GM04504 (cell line): ENCODE results near the gene SLC7A7.
A peak's percentile ranks its signal among the peaks of the same experiment; 100 is the strongest.
"Not testable (repeated sequence)": the region's sequence is repeated elsewhere in the genome, so short reads cannot be mapped to it uniquely, and the experiment has no call there.

Experiments used
- DNase-seq: peaks from one replicate; pipeline ENCODE4 v3.0.0-alpha.2; 2012; ENCODE audit warnings: low read depth

Gene SLC7A7

DNA sequence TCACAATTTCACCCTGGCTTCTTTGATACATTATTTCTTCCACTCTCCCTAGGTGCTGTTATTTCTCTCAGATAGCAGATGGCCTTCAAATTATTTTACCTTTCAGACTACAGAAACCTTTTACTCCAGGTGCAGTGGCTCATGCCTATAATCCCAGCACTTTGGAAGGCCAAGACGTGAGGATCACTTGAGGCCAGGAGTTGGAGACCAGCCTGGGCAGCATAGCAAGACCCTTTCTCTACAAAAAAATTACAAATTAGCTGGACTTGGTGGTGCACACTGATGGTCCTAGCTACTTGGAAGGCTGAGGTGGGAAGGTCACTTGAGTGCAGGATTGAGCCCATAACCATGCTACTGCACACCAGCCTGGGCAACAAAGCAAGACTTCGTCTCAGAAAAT is 23.1 kb downstream of the SLC7A7 start:
- DNase-seq: no peak

DNA sequence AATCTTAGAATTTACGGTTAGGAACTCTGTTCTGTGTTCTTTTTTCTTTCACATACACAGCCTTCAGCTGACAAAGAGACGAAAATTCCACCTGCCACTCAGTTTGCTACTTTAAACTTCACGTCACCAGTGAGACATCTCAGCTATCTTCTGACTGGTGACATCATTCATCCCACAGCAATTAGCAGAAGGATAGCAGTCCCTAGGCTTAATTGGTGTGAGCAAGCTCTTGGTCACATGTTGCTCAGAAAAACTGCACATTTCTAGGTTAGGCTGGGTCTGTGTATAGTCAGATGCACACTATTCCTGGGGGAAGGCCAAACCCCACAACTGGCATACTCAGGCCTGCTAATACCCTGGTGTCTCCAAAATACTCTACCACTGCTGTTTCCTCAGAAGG is 23.9 kb downstream of the SLC7A7 start:
- DNase-seq: peak; percentile 44

DNA sequence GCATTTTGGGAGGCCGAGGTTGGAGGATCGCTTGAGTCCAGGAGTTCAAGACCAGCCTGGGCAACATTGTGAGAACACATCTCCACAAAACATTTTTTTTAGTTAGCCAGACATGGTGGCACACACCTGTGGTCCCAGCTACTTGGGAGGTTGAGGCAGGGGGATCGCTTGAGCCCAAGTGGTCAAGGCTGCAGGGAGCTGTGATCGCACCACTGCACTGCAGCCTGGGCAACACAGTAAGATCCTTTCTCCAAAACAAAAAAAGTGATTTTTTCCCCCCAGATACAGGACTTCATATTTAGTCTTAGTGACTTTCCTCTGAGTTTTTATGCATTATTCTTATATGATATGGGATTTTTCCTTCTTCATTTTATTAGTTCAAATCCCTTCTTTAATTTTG is 28.6 kb downstream of the SLC7A7 start:
- no peak for DNase-seq

DNA sequence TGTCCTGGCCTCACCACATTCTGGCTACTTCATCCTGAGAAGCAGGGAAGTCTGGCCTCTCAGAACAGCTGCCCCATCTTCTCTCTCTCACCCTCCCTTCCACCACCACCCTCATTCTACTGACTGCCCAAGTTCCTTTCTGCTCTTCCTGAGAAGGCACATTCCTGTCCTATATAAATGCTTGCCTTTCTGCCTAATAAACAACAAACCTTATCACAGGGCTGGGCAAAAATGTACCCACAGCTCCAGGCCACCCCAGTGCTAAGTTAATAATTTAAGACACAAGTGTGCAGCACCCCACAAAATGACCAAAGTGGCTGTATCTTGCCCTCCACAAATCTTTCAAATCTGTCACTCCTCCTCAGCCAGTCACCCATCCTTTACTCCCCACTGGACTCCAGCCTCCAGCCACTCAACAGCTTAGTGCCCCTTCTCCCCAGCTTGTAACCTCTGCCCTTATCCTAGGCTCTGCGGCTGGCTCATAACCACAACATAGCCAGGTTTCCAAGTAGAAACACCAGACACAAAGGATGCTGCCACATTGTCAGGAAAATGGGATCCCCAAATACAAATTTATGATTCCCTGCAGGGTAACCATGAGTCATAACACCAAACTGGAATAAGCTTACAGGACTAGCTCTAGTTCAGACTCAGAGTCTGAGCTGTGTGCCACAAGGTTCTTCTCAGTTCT is 33.8 kb downstream of the SLC7A7 start:
- DNase-seq: peak; percentile 19

DNA sequence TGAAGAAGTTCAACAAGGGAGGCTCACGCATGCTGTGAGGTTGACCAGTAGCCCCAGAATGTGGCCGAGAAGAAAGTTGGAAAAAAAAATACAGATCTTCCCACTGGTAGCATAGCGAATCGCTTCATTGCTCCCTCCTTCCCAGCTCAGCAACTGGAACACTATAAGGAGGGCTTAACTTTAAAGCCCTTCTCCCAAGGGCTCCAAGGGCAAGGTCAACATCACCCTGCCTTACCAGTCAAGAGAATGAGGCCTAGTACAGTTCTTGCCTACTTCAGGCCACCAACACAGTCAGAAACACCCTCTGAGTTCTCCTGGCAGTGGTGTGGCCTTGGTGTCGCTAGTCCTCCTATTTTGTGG is 34.3 kb downstream of the SLC7A7 start:
- no peak for DNase-seq

DNA sequence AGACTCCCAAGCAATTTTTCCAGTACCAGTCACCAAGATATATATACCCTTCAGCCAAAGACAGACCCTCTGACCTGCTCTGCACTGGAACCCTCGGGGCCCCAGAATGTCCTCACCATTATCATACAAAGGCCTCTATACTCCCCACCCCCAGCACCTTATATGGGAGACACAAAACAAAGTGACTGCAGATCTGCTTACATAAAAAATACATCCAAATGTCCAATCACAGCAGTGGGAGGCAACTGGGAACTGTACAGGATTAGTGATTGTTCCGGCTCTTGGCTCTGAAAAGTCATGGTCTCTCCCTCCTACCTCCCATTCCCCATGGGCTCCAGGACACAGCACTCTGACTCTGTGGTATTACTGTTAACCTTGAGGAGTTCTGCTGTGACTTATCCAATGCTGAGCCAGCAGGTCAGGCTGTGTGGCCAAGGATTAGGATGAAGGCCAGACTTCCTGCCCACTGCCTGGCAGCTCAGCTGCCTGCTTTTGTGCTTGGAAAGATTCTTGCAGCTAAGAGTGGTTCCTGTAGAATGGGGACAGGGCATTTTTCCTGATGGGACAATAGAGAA is 35.0 kb downstream of the SLC7A7 start:
- DNase-seq: no peak

DNA sequence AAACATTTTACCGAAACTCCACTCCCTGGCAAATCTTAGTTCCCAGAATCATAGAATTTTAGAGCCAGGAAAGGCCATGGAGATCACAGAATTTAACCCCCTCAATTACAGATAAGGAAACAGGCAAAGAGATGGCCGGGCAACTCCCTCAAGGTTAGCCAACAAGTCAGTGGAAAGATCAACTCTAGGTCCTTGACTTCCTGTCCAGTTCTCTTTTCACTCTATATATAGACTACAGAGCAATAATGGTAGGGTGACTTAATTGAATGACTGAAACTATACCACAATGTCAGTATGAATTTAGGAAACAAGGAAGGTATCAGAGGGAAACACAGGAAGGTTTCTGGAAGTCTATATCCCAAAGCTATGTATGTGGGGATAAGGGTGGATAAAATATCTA is 37.2 kb downstream of the SLC7A7 start:
- DNase-seq: no peak

DNA sequence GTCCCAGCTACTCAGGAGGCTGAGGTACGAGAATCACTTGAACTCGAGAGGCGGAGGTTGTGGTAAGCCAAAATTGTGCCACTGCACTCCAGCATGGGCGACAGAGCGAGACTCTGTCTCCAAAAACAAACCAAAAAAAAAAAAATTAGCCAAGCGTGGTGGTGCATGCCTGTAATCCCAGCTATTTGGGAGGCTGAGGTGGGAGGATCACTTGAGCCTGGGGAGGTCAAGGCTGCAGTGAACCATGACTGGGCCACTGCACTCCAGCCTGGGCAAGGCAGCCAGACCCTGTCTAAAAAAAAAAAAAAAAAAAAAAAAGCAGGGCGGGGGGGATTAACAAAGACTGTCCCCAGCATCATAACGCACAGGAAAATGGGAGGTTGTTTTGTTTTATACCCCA is 38.4 kb downstream of the SLC7A7 start:
- not testable (repeated sequence) for DNase-seq

DNA sequence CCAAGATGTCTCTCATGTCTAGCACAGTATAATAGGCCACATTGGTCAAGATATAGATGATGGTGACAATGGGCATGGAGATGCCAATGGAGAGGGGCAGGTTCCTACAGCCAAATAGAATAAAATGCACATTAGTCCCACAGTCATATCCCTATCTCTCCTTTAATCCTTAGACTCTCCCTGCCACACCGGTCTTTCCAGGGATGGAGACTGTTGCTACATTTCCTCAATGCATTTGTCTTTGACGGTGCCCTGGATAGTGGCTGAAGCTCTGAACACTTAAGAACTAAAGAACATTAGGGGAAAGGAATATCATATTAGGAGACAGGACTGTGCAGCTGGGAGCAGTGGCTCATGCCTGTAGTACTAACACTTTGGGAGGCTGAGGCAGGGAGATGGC is 39.0 kb downstream of the SLC7A7 start:
- DNase-seq: no peak

DNA sequence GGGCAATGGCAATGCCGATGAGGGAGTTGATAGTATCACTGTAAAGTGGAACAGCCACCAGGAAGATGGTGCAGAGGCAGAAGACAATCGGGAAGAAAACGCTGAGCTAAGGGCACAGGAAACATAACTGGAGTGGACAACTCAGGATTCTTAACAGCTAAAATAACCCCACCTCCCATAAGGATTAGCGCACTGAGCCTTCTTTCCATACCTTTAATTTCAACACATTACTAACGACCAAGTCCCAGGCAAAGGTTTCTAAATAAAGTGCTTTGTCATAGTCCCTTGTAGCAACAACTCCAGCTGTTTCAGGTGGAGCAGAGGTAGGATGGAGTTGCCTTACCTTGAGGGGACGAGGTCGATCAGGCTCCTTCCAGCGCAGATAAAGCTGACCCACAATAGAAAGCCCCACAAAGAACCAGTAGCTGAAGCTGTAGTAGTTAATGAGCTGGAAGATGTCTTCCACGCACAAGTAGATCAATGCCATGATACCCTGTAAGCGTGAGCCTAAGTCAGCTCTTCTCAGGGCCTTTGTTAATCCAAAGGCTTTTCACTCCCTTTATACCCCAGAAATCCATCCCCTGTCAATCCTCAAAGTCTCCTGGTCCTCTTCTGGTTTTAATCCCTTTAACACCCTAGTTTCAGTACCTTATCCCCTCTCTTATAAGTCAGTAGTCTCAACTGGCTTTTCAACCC is 41.1 kb downstream of the SLC7A7 start:
- DNase-seq: no peak

DNA sequence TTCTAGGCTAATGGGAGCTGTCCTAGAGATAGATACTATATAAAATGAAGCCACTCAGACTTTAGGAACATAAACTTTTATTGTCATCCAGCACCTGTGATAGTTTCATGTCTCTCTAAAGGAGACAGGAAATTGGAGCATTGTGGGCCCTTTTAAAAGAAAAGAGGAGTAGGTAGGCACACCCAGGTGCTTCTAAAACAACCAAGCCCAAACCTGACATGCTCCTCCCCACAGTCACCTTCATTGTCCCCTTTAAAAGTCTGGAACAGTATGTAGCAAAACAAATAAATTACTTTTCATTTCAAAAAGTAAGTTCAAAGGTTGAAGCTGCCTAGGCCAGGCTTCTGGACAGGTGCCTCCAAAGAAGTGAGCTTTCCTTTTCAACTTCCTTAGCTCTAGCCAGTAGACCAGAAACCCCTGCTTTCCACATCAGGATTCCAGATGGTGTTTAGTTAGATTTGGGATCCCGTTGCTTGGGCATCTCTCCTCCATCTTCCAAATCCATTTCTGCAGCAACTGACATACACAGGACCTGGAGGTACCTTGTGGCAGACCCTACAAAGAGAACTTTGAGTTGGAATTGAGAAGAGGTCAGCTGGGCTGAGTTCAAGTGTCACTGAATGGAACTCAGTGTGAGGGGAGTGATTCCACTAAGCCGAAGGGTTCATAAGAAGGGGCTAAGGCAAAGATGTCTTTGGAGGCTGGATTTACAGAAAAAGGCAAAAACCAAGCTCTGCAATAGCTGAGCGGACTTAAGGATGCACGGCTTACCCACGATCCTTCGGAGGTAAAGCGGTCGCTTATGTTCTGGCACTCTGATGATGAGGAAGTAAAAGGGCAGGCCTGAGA is 41.8 kb downstream of the SLC7A7 start:
- DNase-seq: no peak

DNA sequence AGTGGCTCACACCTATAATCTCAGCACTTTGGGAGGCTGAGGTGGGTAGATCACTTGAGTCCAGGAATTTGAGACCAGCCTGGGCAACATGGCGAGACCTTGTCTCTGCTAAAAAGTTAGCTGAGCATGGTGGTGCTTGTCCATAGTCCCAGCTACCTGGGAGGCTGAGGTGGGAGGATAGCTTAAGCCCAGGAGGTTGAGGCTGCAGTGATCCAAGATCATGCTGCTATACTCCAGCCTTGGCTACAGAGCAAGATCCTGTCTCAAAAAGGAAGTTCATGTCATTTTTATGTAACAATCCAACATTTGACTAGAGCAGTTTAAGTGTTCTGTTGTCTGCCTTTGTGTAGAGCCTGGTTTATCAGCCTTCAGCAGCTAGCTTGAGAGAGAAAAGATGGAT is 42.5 kb downstream of the SLC7A7 start:
- DNase-seq: no peak

DNA sequence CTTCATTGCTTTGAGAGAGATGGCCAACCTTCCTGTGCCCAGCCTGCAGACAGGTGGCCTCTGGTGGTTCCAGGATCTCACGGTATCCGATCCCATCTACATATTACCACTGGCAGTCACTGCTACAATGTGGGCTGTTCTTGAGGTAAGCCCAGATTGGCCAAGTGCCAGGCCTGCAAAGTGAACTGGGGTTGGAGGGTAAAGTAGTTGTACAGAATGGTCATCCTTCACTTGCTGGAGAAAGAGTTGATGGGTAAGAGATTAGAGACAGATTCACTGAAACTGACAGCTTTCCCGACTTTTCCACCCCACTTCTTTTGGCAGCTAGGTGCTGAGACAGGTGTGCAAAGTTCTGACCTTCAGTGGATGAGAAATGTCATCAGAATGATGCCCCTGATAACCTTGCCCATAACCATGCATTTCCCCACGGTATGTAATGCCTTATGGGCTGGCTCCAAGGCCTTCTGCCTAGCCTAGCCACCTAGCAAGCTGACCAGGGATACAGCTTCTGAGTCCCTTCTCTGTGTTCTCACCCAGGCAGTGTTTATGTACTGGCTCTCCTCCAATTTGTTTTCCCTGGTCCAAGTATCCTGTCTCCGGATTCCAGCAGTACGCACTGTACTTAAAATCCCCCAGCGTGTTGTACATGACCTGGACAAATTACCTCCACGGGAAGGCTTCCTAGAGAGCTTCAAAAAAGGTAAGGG is 44.6 kb downstream of the SLC7A7 start:
- no peak for DNase-seq

DNA sequence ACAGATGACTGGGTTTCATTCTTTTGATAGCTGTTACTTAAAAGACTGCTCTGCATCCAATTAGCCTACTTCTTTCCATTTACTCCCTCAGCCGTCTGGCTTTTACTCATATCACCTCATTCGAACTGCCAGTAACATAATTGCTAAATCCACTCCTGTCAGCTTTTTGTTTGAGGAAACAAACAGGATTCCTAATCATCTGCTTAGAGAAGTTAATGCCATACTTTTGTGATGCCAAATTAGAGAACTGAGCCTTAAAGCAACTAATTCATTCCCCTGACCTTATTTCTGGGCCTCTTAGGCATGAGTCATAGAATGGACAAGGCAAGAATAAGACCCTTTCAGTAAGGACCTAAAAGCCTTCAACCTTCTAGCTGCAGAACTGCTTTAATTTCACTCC is 45.9 kb downstream of the SLC7A7 start:
- no peak for DNase-seq

DNA sequence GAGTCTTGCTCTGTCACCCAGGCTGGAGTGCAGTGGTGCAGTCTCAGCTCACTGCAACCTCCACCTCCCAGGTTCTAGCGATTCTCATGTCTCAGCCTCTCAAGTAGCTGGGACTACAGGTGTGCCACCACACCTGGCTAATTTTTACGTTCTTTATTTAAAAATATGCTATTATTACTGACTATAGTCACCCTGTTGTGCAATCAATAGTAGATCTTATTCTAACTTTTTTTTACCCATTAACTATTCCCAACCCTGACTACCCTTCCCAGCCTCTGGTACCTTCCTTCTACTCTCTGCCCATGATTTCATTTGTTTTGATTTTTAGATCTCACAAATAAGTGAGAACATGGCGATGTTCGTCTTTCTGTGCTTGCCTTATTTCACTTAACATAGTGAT is 46.3 kb downstream of the SLC7A7 start:
- no peak for DNase-seq

DNA sequence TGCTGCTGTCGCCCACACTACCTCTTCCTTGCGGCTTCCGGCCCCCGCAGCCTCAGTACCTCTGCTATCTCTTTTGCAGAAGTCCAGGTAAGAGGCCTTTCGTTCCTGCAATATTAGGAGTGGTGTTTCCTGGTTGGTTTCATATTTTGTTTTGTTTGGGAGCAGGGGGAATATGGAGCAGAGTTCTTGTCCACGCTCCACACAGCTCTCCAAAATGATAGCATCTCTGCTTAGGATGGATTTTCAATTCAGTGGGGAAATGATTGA is 48.0 kb downstream of the SLC7A7 start:
- DNase-seq: no peak

DNA sequence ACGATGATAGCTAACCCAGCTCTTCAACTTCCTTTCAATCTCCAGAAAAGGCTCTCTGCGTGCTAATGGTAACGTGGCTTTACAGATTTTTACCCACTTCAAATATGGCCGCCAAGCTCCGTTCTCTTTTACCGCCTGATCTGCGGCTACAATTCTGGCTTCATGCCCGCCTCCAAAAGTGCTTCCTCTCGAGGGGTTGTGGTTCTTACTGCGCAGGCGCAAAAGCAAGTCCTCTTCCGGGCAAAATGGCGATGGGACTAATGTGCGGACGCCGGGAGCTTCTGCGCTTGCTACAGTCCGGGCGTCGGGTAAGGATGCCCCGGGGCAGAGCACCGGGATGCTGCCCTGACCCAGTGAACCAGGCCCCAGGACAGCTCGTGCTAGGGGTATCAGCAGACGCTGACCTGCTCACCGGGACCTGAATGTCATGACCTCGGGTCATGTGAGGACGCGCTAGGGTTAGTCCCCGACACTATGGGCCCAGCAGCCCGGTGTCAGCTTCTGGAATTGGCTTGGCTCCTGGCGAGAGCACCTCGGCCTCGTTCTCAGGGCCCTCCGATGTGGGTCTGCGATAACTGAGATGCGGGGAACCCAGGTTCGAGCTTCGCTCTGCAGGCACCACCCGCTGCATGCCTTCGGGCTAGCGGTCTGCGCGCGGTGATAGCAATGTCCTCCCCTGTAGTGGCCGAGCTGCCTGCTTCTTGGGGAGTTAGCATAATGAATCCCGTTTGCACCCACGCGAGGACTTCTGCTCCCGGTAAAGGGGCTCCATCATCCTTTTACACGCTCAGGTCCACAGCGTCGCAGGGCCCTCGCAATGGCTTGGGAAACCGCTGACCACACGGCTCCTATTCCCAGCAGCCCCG is 48.5 kb downstream of the SLC7A7 start, which contains the start of gene OXA1L:
TSS of gene OXA1L (plus strand) at position 232 of the 866 bp plus-strand sequence. CDS start at position 246, 14 bp downstream.
- peak; percentile 97 for DNase-seq

DNA sequence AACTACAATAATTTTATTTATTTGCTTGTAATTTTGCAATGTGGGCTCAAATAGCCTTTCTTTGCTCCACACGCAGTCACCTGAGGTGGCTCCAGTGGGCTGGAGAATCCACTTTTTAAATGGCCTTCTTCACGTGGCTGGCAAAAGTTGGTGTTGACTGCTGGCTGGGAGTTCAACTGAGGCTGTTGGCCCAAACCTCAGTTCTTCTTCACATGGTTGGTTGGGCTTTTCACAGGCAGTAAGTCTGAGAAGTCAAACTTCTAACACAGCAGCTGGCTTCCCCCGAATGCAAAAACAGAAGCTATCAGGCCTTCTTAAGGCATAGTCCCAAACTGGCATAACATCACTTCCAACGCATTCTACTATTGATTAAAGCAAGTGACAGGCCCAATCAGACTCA is 50.9 kb downstream of the SLC7A7 start:
- no peak for DNase-seq

DNA sequence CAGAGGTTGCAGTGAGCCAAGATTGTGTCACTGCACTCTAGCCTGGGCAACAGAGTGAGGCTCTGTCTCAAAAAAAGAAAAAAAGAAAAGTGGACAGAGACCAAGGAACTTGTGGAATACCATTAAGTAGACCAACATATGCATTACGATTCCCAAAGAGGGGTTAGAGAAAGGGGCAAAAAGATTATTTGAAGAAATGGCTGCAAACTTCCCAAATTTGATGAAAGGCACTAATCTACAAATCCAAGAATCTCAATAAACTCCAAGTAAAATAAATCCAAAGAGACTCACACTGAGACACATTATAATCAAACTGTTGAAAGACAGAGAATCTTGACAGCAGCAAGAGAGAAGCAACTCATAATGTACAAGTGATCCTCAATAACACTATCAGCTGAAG is 53.5 kb downstream of the SLC7A7 start:
- no peak for DNase-seq

DNA sequence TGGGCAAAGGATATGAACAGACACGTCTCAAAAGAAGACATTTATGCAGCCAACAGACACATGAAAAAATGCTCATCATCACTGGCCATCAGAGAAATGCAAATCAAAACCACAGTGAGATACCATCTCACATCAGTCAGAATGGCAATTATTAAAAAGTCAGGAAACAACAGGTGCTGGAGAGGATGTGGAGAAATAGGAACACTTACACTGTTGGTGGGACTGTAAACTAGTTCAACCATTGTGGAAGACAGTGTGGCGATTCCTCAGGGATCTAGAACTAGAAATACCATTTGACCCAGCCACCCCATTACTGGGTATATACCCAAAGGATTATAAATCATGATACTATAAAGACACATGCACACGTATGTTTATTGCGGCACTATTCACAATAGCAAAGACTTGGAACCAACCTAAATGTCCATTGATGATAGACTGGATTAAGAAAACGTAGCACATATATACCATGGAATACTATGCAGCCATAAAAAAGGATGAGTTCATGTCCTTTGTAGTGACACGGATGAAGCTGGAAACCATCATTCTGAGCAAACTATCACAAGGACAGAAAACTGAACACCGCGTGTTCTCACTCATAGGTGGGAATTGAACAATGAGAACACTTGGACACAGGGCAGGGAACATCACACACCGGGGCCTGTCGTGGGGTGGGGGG is 57.1 kb downstream of the SLC7A7 start:
- DNase-seq: not testable (repeated sequence)

DNA sequence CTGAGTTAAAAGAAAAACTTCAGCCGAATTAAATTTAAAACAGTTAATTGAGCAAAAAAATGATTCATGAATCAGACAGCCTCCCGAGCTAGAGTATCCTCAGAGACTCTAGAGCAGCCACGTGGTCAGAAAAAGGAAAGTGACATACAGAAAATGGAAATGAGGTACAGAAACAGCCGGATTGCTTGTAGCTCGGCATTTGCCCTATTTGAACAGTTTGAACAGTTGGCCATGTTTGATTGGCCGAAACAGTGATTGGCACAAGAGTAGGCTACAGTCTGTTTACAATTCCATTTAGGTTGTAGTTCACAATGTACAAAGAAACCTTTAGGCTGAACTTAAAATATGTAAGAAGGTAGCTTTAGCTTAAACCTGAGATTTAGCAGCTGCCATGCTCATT is 61.6 kb downstream of the SLC7A7 start:
- no peak for DNase-seq
